ENCODE measurements around the gene HSPA1B. TPM values are rescaled to one million over a fixed set of nuclear protein-coding genes. Genes with fewer than 3 reads are reported as not detected.
"Not testable (repeated sequence)": the region's sequence is repeated elsewhere in the genome, so short reads cannot be mapped to it uniquely, and the experiment has no call there.

Gene HSPA1B
- polyA plus RNA-seq, 3 donors: 112 to 164 (median 134) TPM

GRCh38 chr6:31851980-31852718, 24.6 kb downstream of the HSPA1B start:
- DNase-seq (ENCODE audit: low read depth in 3 of 3, low spot score in 2 of 3): not testable (repeated sequence)

DNA sequence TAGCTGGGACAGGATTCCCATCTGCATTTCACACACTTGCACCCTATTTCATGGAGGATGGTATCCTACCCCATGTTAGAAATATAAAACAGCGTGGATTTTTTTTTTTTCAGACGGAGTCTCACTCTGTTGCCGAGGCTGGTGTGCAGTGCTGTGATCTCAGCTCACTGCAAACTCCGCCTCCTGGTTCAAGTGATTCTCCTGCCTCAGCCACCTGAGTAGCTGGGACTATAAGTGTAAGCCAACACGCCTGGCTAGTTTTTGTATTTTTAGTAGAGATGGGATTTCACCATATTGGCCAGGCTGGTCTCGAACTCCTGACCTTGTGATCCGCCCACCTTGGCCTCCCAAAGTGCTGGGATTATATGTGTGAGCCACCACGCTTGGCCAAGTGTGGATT, 30.2 kb downstream of the HSPA1B start:
- DNase-seq (ENCODE audit: low read depth in 3 of 3, low spot score in 2 of 3): not testable (repeated sequence)

DNA sequence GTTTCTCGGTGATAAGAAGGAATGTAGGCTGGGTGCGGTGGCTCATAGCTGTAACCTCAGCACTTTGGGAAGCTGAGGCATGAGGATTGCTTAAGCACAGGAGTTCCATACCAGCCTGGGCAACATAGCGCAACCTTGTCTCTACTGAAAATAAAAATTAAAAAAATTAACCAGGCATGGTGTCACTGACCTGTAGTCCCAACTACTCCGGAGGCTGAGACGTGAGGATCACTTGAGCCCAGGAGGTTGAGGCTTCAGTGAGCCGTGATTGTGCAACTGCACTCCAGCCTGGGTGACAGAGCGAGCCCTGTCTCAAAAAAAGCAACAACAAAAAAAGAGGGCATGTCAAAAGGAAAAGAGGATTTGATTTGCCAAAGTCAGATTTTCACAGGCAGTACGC, 31.2 kb downstream of the HSPA1B start:
- no peak for DNase-seq (ENCODE audit: low read depth in 3 of 3, low spot score in 2 of 3)

- no peak for DNase-seq (ENCODE audit: low read depth in 3 of 3, low spot score in 2 of 3)
These were observed 32.4 kb downstream of the HSPA1B start for GRCh38 chr6:31859923-31860322.

DNA sequence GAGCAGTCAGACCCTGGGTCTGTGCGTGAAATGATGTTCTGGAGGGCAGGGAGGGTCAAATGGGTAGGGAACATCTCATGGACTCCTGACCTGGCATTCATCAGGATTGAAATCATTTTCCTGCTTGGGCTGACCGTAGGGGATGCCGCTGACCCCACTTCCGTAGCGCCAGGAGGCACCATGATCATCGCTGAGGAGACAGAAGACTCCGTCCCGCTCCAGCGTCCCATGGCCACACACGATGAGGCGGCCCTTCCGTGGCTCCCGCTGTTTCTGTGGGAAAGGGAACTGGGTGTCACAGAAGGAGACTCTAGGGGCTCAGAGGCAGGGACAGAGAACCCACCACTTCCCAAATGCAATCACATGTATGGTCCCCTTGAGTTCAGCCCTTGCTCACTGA, 32.8 kb downstream of the HSPA1B start:
- DNase-seq (ENCODE audit: low read depth in 3 of 3, low spot score in 2 of 3): no peak

DNA sequence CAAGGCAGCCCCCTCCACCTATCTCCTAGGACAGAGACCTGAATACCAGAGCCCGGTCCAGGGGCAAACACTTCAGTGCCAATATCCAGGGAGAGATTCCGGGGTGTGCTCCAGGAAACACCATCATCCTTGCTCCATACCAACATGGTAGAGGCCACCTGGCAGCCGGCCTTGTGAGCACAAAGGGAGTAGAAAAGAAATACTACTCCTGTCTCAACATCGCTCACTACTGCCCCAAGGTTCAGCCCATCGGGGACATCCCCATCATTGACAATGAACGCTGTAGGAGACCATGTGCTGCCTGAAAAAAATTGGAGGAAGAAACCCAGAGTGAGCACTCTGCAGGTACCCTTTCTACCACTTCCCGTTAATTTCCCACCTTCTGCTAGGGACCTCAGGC, 33.6 kb downstream of the HSPA1B start:
- DNase-seq (ENCODE audit: low read depth in 3 of 3, low spot score in 2 of 3): no peak

DNA sequence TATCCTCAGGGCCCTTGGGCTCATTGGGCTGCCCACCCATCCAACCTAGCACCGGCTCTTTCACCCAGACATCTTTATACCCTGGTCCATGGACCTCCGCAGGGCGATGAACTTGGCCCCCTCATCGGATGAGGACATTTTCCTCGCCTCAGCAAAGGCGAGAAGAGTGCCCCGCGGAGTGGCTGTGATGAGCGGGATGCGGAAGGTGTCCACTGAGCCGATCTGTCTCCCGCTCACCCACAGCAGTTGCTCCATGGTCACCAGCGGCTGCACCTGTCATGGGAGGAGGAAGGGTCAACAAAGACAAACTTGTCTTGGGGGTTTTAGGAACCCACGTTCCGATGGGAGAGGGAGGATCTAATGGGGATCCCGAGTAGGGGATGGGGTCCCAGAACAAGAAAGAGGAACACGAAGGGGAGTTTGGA, 34.4 kb downstream of the HSPA1B start:
- DNase-seq (ENCODE audit: low read depth in 3 of 3, low spot score in 2 of 3): no peak

DNA sequence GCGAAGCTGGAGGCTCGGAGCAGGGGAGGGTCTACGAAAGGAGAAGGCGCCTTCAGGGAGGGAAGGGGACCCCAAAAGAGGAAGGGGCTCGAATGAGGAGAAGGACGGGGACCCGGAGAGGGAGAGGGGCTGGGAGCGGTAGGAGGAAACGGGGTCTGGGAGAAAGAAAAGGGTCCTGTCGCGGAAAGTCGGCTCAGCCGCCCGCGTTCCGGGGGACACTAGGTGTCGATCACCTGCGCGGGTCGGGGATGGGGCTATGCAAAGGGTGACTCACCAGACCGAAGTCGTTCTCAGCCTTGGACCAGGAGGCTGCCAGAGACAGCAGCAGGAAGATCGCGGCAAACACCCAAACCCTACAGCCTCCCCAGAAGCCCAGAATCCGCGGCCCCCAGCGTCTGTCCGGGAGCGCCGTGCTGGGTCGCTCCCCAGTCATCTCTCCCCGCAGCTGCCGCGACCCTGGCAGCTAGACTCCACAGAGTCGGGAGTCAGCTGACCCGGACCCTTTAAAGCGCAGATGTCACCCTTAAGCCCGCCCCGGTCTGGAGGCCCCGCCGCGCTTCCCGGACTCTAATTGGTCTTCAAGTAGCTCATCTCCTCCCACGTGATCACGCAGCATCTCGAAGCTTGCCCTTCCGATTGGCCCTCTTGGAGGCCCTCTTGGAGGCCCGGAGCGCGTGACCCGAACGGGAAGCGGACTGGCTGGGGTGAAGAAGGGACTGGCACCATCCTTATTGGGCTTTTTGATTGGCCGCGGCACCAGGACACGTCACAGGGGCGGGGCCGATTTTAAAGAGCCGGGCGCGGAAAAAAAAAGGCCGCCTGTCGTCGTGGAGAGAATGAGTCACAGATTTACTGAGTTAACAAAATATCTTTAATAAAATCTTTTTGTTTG, 35.1 kb downstream of the HSPA1B start, which contains the start of gene NEU1:
TSS of gene NEU1 (minus strand) at position 478 of the 892 bp plus-strand sequence. CDS start at position 433, 45 bp downstream.
- peak; percentile 97 to 99 (median 98) for DNase-seq (ENCODE audit: low read depth in 3 of 3, low spot score in 2 of 3)

DNA sequence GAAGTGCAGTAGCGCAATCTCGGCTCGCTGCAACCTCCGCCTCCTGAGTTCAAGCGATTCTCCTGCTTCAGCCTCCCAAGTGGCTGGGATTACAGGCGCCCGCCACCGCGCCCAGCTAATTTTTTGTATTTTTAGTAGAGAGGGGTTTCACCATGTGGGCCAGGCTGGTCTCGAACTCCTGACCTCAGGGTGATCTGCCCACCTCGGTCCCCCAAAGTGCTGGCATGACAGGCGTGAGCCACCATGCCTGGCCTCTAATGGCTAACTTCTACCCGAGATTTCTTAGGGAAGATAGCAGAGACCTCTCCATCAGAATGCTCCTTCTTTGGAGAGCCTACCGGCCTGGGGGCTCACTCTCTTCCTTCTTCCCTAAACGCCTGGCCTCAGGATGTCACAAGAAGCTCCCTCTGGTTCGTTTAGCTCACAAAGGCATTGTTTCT, 36.6 kb downstream of the HSPA1B start:
- DNase-seq (ENCODE audit: low read depth in 3 of 3, low spot score in 2 of 3): not testable (repeated sequence)

- DNase-seq (ENCODE audit: low read depth in 3 of 3, low spot score in 2 of 3): no peak
These were observed 37.3 kb downstream of the HSPA1B start for GRCh38 chr6:31864818-31865204.

- no peak for DNase-seq (ENCODE audit: low read depth in 3 of 3, low spot score in 2 of 3)
These were observed 37.9 kb downstream of the HSPA1B start for GRCh38 chr6:31865205-31866118.

- not testable (repeated sequence) for DNase-seq (ENCODE audit: low read depth in 3 of 3, low spot score in 2 of 3)
These were observed 41.1 kb downstream of the HSPA1B start for GRCh38 chr6:31868658-31868971.

- DNase-seq (ENCODE audit: low read depth in 3 of 3, low spot score in 2 of 3): no peak
These were observed 41.8 kb downstream of the HSPA1B start for GRCh38 chr6:31869343-31869742.

DNA sequence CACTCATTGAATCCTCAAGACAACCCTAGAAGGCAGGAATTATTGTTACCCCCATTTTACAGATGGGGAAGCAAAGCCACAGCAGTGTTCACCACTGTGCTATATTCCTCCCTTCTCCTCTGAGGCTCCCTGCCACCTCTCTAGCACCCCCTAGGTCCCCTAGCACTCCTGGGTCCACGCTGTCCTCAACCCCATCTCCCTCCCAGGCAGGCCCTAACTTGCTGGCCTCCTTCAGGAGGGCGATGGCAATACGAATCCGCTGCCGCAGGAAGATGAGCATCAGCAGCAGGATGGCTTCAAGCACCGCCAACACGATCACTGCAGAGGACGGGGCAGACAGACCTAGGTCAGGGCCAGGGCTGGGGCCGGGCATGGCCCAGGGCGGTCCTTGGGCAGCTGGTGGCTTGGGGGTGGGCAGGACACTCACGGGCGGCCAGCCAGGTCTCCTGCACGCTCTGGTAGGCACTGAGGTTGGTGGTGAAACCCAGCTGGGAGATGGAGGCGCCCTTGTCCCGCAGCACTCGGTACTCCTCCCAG, 42.9 kb downstream of the HSPA1B start:
- DNase-seq (ENCODE audit: low read depth in 3 of 3, low spot score in 2 of 3): no peak

GRCh38 chr6:31871046-31871659, 43.6 kb downstream of the HSPA1B start:
- DNase-seq (ENCODE audit: low read depth in 3 of 3, low spot score in 2 of 3): no peak

DNA sequence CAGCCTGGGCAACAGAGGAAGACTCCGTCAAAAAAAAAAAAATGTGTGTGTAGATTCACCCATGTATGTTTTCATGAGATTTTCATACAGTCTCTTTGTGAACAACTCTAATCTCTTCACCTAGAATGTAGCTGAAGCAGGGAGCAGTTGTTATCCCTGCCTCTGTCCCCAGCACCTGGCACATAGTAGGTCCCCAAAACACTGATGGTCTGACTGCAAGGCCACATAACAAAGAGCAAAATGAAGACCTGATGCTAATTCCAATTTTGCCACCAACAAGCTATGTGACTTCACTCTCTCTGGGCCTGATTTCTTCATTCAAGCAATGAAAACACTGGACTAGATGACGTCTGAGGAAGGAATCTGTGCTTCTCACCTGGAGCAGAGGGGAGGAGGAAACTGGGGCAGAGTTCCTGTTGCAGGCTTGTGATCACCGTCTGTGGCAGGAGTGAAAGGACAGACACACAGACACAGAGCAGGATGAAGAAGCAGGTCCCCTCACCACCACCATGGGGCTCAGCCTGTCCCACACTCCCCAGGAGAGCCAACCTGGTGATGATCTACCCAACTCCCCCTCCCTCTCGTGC, 46.6 kb downstream of the HSPA1B start:
- DNase-seq (ENCODE audit: low read depth in 3 of 3, low spot score in 2 of 3): no peak

GRCh38 chr6:31874836-31875572, 47.5 kb downstream of the HSPA1B start:
- DNase-seq (ENCODE audit: low read depth in 3 of 3, low spot score in 2 of 3): no peak

DNA sequence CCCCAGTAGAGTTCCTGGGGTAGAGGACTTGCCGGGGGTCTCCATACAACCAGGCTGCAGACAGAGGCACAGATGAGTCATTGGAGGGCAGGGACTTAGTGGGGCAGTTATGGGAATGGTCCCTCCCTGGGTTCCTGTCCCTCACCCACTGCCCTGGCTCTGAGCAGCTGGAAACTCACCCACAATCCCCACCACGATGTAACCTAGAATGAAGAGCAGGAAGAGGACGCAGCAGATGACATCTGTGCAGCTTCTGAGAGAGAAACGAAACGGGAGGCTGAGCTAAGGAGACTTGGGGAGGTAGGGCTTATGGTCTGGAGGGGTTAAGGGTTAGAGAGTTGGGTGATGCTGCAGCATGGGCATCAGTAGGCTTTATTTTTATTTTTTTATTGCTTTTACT, 48.3 kb downstream of the HSPA1B start:
- DNase-seq (ENCODE audit: low read depth in 3 of 3, low spot score in 2 of 3): no peak

DNA sequence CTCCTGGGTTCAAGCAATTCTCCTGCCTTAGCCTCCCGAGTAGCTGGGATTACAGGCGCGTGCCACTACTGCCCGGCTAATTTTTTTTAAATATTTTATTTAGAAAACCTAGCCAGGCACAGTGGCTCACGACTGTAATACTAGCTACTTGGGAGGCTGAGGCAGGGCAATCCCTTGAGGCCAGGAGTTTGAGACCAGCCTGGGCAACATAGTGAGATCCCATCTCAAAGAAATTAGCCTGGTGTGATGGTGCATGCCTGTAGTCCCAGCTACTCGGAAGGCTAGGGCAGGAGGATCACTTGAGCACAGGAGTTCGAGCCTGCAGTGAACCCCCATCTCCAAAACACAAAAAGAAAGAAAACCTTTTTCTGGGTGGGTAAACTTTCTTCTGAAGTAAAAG, 48.8 kb downstream of the HSPA1B start:
- no peak for DNase-seq (ENCODE audit: low read depth in 3 of 3, low spot score in 2 of 3)

Data from right renal cortex interstitium (tissue), 3 donors.